NCI-H2107 (cell line): ENCODE results near the gene KRR1.
"Not testable (repeated sequence)": the region's sequence is repeated elsewhere in the genome, so short reads cannot be mapped to it uniquely, and the experiment has no call there.

Source experiments
- DNase-seq: peaks from one replicate; lab custom pipeline; 2025; lab: John Stamatoyannopoulos, UW

KRR1 gene

GRCh38 chr12:75525263-75525662, 13.9 kb upstream of the KRR1 start:
- DNase-seq: no peak

GRCh38 chr12:75522124-75522523, 10.7 kb upstream of the KRR1 start:
- DNase-seq: not testable (repeated sequence)

GRCh38 chr12:75521224-75521623, 9.8 kb upstream of the KRR1 start:
- DNase-seq: not testable (repeated sequence)

- DNase-seq: no peak
These were observed 1.8 kb downstream of the KRR1 start for GRCh38 chr12:75509621-75510020.

GRCh38 chr12:75508159-75508558, 3.2 kb downstream of the KRR1 start:
- DNase-seq: no peak

- DNase-seq: no peak
These were observed 4.3 kb downstream of the KRR1 start for GRCh38 chr12:75507086-75507485.

GRCh38 chr12:75505706-75506312, 5.6 kb downstream of the KRR1 start:
- DNase-seq: no peak

- DNase-seq: no peak
These were observed 7.5 kb downstream of the KRR1 start for GRCh38 chr12:75503866-75504265.

- no peak for DNase-seq
These were observed 8.0 kb downstream of the KRR1 start for GRCh38 chr12:75503459-75503858.

GRCh38 chr12:75491169-75491568, 20.2 kb downstream of the KRR1 start:
- DNase-seq: no peak

- DNase-seq: no peak
These were observed 21.7 kb downstream of the KRR1 start for GRCh38 chr12:75489613-75490210.

GRCh38 chr12:75489187-75489586, 22.2 kb downstream of the KRR1 start:
- no peak for DNase-seq

GRCh38 chr12:75488553-75488952, 22.9 kb downstream of the KRR1 start:
- no peak for DNase-seq

GRCh38 chr12:75487308-75487707, 24.1 kb downstream of the KRR1 start:
- no peak for DNase-seq

- not testable (repeated sequence) for DNase-seq
These were observed 27.0 kb downstream of the KRR1 start for GRCh38 chr12:75484450-75484849.

GRCh38 chr12:75483431-75483830, 28.0 kb downstream of the KRR1 start:
- DNase-seq: no peak

- no peak for DNase-seq
These were observed 28.8 kb downstream of the KRR1 start for GRCh38 chr12:75482646-75483045.

- no peak for DNase-seq
These were observed 29.6 kb downstream of the KRR1 start for GRCh38 chr12:75481774-75482173.

- DNase-seq: no peak
These were observed 30.2 kb downstream of the KRR1 start for GRCh38 chr12:75481013-75481705.

- no peak for DNase-seq
These were observed 30.9 kb downstream of the KRR1 start, which contains the start of gene GLIPR1 for GRCh38 chr12:75480469-75480949. Gene GLIPR1, plus strand, starts transcription at chr12:75480755. Its CDS starts 126 bp downstream, at chr12:75480881.

GRCh38 chr12:75479963-75480461, 31.4 kb downstream of the KRR1 start:
- no peak for DNase-seq

- no peak for DNase-seq
These were observed 33.2 kb downstream of the KRR1 start for GRCh38 chr12:75478116-75478794.
